ENCODE measurements around the gene STK32B.
A peak's percentile ranks its signal among the peaks of the same experiment; 100 is the strongest.

STK32B gene

DNA sequence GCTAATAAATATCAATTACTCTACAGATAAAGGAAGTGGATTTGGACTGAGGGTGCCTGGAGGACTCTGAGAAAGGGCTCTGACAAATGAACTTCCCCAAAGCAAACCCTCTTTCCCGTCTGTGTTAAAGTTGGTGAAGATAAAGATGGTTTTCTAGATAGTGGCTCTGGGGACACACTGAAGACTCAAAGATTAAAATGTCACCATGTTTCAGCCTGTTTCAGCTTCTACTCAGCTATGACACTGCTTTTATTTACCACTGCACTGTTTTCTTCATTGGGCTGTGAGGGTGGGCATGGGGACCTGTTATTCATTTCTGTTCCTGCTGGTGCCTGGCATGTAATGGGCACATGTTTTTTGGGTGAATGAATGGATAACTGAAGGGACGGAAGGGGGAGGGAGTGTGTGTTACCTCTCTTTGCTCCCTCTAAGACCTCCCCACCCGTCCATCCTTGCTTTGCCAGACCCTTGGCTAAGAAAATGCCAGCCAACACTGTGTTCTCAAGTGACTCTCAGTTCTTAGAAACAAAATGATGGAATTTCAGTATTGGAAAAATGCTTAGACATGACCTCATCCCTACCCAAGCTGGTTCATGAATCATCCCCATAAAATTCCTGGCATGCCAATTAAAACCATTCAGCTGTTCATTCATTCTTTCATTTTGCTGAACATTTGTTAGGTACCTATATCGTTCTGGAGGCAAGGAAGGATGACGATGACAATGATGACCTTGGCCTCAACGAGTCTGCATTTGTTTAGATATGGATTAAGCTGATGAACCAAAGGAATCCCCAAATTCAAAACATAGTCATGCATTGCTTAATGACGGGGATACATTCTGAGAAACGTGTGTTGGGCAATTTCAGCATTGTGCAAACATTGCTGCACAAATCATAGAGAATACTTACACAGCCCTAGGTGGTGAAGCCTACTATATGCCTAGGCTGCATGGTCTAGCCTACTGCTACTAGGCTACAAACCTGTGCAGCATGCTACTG lies 13.4 kb upstream of the STK32B start (continued):
- TF ChIP-seq, protein P1, sequence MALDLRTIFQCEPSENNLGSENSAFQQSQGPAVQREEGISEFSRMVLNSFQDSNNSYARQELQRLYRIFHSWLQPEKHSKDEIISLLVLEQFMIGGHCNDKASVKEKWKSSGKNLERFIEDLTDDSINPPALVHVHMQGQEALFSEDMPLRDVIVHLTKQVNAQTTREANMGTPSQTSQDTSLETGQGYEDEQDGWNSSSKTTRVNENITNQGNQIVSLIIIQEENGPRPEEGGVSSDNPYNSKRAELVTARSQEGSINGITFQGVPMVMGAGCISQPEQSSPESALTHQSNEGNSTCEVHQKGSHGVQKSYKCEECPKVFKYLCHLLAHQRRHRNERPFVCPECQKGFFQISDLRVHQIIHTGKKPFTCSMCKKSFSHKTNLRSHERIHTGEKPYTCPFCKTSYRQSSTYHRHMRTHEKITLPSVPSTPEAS (tag by site-specific recombination; IDR thresholded peaks at IDR 0.05): no peak
- no peak for TF ChIP-seq ZNF560 (tag by site-specific recombination; IDR thresholded peaks at IDR 0.05; ENCODE audit: borderline replicate concordance)
- TF ChIP-seq ZSCAN23 (tag by site-specific recombination; IDR thresholded peaks at IDR 0.05): no peak
- TF ChIP-seq ZNF473 (tag by site-specific recombination; IDR thresholded peaks at IDR 0.05): no peak
- no peak for TF ChIP-seq ZNF76 (tag by site-specific recombination; IDR thresholded peaks at IDR 0.05; ENCODE audit: borderline replicate concordance, low read depth)
- no peak for TF ChIP-seq ZNF292 (tag by site-specific recombination; IDR thresholded peaks at IDR 0.05; ENCODE audit: borderline replicate concordance, low read depth)
- TF ChIP-seq, protein P2, sequence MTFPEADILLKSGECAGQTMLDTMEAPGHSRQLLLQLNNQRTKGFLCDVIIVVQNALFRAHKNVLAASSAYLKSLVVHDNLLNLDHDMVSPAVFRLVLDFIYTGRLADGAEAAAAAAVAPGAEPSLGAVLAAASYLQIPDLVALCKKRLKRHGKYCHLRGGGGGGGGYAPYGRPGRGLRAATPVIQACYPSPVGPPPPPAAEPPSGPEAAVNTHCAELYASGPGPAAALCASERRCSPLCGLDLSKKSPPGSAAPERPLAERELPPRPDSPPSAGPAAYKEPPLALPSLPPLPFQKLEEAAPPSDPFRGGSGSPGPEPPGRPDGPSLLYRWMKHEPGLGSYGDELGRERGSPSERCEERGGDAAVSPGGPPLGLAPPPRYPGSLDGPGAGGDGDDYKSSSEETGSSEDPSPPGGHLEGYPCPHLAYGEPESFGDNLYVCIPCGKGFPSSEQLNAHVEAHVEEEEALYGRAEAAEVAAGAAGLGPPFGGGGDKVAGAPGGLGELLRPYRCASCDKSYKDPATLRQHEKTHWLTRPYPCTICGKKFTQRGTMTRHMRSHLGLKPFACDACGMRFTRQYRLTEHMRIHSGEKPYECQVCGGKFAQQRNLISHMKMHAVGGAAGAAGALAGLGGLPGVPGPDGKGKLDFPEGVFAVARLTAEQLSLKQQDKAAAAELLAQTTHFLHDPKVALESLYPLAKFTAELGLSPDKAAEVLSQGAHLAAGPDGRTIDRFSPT (tag by site-specific recombination; IDR thresholded peaks at IDR 0.05): 0 out of 2 replicates have a peak, but pooled peaks have one; percentile 27
- no peak for TF ChIP-seq ZNF302 (tag by site-specific recombination; IDR thresholded peaks at IDR 0.05; ENCODE audit: low read depth)
- TF ChIP-seq ZNF133 (tag by site-specific recombination; IDR thresholded peaks at IDR 0.05): no peak
- no peak for TF ChIP-seq ZNF362 (tag by site-specific recombination; IDR thresholded peaks at IDR 0.05)
- TF ChIP-seq ZXDB (tag by site-specific recombination; IDR thresholded peaks at IDR 0.05): no peak
- TF ChIP-seq, protein P3, sequence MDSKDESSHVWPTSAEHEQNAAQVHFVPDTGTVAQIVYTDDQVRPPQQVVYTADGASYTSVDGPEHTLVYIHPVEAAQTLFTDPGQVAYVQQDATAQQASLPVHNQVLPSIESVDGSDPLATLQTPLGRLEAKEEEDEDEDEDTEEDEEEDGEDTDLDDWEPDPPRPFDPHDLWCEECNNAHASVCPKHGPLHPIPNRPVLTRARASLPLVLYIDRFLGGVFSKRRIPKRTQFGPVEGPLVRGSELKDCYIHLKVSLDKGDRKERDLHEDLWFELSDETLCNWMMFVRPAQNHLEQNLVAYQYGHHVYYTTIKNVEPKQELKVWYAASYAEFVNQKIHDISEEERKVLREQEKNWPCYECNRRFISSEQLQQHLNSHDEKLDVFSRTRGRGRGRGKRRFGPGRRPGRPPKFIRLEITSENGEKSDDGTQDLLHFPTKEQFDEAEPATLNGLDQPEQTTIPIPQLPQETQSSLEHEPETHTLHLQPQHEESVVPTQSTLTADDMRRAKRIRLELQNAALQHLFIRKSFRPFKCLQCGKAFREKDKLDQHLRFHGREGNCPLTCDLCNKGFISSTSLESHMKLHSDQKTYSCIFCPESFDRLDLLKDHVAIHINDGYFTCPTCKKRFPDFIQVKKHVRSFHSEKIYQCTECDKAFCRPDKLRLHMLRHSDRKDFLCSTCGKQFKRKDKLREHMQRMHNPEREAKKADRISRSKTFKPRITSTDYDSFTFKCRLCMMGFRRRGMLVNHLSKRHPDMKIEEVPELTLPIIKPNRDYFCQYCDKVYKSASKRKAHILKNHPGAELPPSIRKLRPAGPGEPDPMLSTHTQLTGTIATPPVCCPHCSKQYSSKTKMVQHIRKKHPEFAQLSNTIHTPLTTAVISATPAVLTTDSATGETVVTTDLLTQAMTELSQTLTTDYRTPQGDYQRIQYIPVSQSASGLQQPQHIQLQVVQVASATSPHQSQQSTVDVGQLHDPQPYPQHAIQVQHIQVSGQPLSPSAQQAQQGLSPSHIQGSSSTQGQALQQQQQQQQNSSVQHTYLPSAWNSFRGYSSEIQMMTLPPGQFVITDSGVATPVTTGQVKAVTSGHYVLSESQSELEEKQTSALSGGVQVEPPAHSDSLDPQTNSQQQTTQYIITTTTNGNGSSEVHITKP (tag by site-specific recombination; IDR thresholded peaks at IDR 0.05): no peak
- TF ChIP-seq ZBTB11 (tag by site-specific recombination; conservative IDR thresholded peaks at IDR 0.05; ENCODE audit: low read depth): no peak

Measured in HEK293 (cell line).